HEK293 (cell line): ENCODE data around the gene PDE4B.

Experiments
- BCL6B ChIP-seq: fragments of 450-650 bp; formaldehyde crosslinking; IDR thresholded peaks from 2 replicates; pipeline ENCODE4 v1.5.1; 2017; ENCODE audit warnings: missing biosample characterization, missing genetic modification characterization
- MZF1 ChIP-seq: fragments of 450-650 bp; formaldehyde crosslinking; IDR thresholded peaks from 2 replicates; pipeline ENCODE4 v1.5.1; 2017; ENCODE audit warnings: missing biosample characterization, missing genetic modification characterization, borderline replicate concordance
- PRDM1 ChIP-seq: fragments of 450-650 bp; formaldehyde crosslinking; IDR thresholded peaks from 2 replicates; pipeline ENCODE4; 2016; ENCODE audit warnings: missing biosample characterization, missing genetic modification characterization
- ZBTB49 ChIP-seq: fragments of 450-650 bp; formaldehyde crosslinking; IDR thresholded peaks from 2 replicates; pipeline ENCODE4 v1.5.1; 2016; ENCODE audit warnings: missing biosample characterization, missing genetic modification characterization, low read depth
- ZFP3 ChIP-seq: fragments of 450-650 bp; formaldehyde crosslinking; IDR thresholded peaks from 2 replicates; pipeline ENCODE4 v1.5.1; 2016; ENCODE audit warnings: low read depth, missing biosample characterization, missing genetic modification characterization
- ZFP69B ChIP-seq: fragments of 450-650 bp; formaldehyde crosslinking; IDR thresholded peaks from 2 replicates; pipeline ENCODE4 v1.5.1; 2016; ENCODE audit warnings: missing biosample characterization, missing genetic modification characterization
- ZNF214 ChIP-seq: fragments of 450-650 bp; formaldehyde crosslinking; IDR thresholded peaks from 2 replicates; pipeline ENCODE4 v1.5.1; 2017; ENCODE audit warnings: missing biosample characterization, mild to moderate bottlenecking, missing genetic modification characterization, borderline replicate concordance
- ZNF335 ChIP-seq: fragments of 450-650 bp; formaldehyde crosslinking; conservative IDR thresholded peaks from 2 replicates; pipeline ENCODE4 v1.5.1; 2016; ENCODE audit warnings: missing biosample characterization, missing genetic modification characterization
- ZNF426 ChIP-seq: fragments of 450-650 bp; formaldehyde crosslinking; IDR thresholded peaks from 2 replicates; pipeline ENCODE4 v1.5.1; 2017; ENCODE audit warnings: missing biosample characterization, missing genetic modification characterization, mild to moderate bottlenecking, inconsistent platforms, moderate library complexity
- ZNF433 ChIP-seq: fragments of 450-650 bp; formaldehyde crosslinking; IDR thresholded peaks from 2 replicates; pipeline ENCODE4 v1.5.1; 2016; ENCODE audit warnings: missing biosample characterization, missing genetic modification characterization, low read depth
- ZNF518A ChIP-seq: fragments of 450-650 bp; formaldehyde crosslinking; conservative IDR thresholded peaks from 2 replicates; pipeline ENCODE4 v1.5.1; 2016; ENCODE audit warnings: low read depth, missing biosample characterization, missing genetic modification characterization
- ZNF549 ChIP-seq: fragments of 450-650 bp; IDR thresholded peaks from 2 replicates; pipeline ENCODE4 v1.5.1; 2018; ENCODE audit warnings: missing biosample characterization, missing genetic modification characterization, mild to moderate bottlenecking, inconsistent platforms, moderate library complexity
- ZNF747 ChIP-seq: fragments of 450-650 bp; formaldehyde crosslinking; IDR thresholded peaks from 2 replicates; pipeline ENCODE4 v1.5.1; 2016; ENCODE audit warnings: missing biosample characterization, missing genetic modification characterization
- ZNF76 ChIP-seq: fragments of 450-650 bp; formaldehyde crosslinking; IDR thresholded peaks from 2 replicates; pipeline ENCODE4; 2016; ENCODE audit warnings: low read depth, missing biosample characterization, missing genetic modification characterization, borderline replicate concordance
- ZSCAN18 ChIP-seq: fragments of 450-650 bp; formaldehyde crosslinking; IDR thresholded peaks from 2 replicates; pipeline ENCODE4 v1.5.1; 2016; ENCODE audit warnings: missing biosample characterization, missing genetic modification characterization
- ZSCAN30 ChIP-seq: fragments of 450-650 bp; IDR thresholded peaks from 2 replicates; pipeline ENCODE4 v1.5.1; 2018; ENCODE audit warnings: missing biosample characterization, mild to moderate bottlenecking, missing genetic modification characterization, moderate library complexity

The PDE4B gene

GRCh38 chr1:66357478-66358197 lies 564.9 kb downstream of the PDE4B start (continued):
- TF ChIP-seq MZF1 (tag by site-specific recombination) (peak; percentile 63; the same call in 1 of the 2 replicates), ZNF214 (tag by site-specific recombination) (no peak), ZFP69B (tag by site-specific recombination) (no peak), ZNF433 (tag by site-specific recombination) (no peak), ZNF335 (tag by site-specific recombination) (0 out of 2 replicates have a peak, but pooled peaks have one; percentile 1), ZNF747 (tag by site-specific recombination) (no peak), ZNF76 (tag by site-specific recombination) (no peak), ZSCAN18 (no peak), ZSCAN30 (tag by site-specific recombination) (peak; percentile 28; the same call in 1 of the 2 replicates), ZNF518A (tag by site-specific recombination) (no peak), BCL6B (tag by site-specific recombination) (0 out of 2 replicates have a peak, but pooled peaks have one; percentile 44), ZBTB49 (tag by site-specific recombination) (no peak), ZNF549 (tag by site-specific recombination) (no peak), PRDM1 (no peak), ZFP3 (tag by site-specific recombination) (no peak), ZNF426 (no peak)
- TF ChIP-seq, all 188 proteins: peak for 6
